Chondrocyte (in vitro differentiated cells): ENCODE data around the gene JAG2. TPM values are rescaled to one million over a fixed set of nuclear protein-coding genes. Genes with fewer than 3 reads are reported as not detected.

Experiments used
- DNase-seq: peaks from one replicate; pipeline ENCODE4 v3.0.0; 2021; ENCODE audit warnings: mixed read lengths, low spot score
- H3K27ac Mint-ChIP-seq: one replicate; pipeline ENCODE4 v1.8.0; 2021; ENCODE audit warnings: mild to moderate bottlenecking, moderate library complexity, mixed read lengths; ENCODE audit not compliant: unreplicated experiment
- H3K27me3 Mint-ChIP-seq: 2 replicates; pipeline ENCODE4 v1.8.0; 2021; ENCODE audit warnings: low read depth, mixed read lengths
- H3K36me3 Mint-ChIP-seq: 2 replicates; pipeline ENCODE4 v1.8.0; 2021; ENCODE audit warnings: low read depth, mixed read lengths
- H3K4me1 Mint-ChIP-seq: 2 replicates; pipeline ENCODE4 v1.8.0; 2021; ENCODE audit warnings: low read depth, mild to moderate bottlenecking, mixed read lengths
- H3K4me3 Mint-ChIP-seq: one replicate; pipeline ENCODE4 v1.8.0; 2021; ENCODE audit warnings: mild to moderate bottlenecking, moderate library complexity, mixed read lengths; ENCODE audit not compliant: unreplicated experiment
- H3K9me3 Mint-ChIP-seq: 2 replicates; pipeline ENCODE4 v1.8.0; 2021; ENCODE audit warnings: low read depth, mixed read lengths
- total RNA-seq: library from RNA; stranded (reverse); gene quantifications from 3 replicates; pipeline ENCODE4 v1.2.1, GENCODE V29; 2021
- TF ChIP-seq, protein P1 (sequence below): fragments of 200-600 bp; sonication (generic); IDR thresholded peaks from 2 replicates; pipeline ENCODE4 v1.5.0; 2021; ENCODE audit warnings: antibody characterized with exemption, mild to moderate bottlenecking, moderate library complexity

Gene JAG2
- total RNA-seq, 1 donor from 2014 or later: 18.2 TPM

DNA sequence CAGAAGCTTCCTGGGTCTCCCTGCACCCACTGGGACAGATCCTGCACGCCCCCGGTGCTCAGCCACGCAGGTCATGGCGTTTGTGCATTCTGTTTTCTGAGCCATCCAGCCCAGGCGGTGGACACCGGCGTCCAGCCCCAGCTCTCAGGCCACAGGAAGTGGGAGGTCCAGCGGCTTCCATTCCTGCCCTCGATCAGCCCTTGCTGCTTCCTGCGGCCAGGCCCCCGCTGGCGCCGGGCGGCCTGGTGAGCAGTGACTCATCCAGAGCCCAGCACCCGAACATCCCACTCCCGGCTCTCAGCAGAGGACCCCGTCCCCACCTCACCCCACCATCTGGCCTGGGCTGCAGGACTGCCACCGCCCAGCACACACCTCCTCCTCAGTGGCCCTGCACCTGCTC, 30.5 kb upstream of the JAG2 start:
- DNase-seq: no peak
- TF ChIP-seq, protein P1, sequence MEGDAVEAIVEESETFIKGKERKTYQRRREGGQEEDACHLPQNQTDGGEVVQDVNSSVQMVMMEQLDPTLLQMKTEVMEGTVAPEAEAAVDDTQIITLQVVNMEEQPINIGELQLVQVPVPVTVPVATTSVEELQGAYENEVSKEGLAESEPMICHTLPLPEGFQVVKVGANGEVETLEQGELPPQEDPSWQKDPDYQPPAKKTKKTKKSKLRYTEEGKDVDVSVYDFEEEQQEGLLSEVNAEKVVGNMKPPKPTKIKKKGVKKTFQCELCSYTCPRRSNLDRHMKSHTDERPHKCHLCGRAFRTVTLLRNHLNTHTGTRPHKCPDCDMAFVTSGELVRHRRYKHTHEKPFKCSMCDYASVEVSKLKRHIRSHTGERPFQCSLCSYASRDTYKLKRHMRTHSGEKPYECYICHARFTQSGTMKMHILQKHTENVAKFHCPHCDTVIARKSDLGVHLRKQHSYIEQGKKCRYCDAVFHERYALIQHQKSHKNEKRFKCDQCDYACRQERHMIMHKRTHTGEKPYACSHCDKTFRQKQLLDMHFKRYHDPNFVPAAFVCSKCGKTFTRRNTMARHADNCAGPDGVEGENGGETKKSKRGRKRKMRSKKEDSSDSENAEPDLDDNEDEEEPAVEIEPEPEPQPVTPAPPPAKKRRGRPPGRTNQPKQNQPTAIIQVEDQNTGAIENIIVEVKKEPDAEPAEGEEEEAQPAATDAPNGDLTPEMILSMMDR: no peak
- Mint-ChIP-seq H3K4me3 (no peak overlapping the region), H3K9me3 (no peaks in the 10 kb centered on the region), H3K36me3 (no peaks in the 10 kb centered on the region), H3K4me1 (peaks cover 18% of the 10 kb centered on the region), H3K27me3 (peaks cover 7% of the 10 kb centered on the region), H3K27ac (no peak overlapping the region)

GRCh38 chr14:105198588-105198987, 30.0 kb upstream of the JAG2 start:
- H3K27ac Mint-ChIP-seq: no peak overlapping the region
- H3K36me3 Mint-ChIP-seq: no peaks in the 10 kb centered on the region
- H3K9me3 Mint-ChIP-seq: no peaks in the 10 kb centered on the region
- peaks cover 18% of the 10 kb centered on the region for H3K4me1 Mint-ChIP-seq
- H3K4me3 Mint-ChIP-seq: no peak overlapping the region
- no peak for DNase-seq
- TF ChIP-seq, protein P1: peak; percentile 24
- H3K27me3 Mint-ChIP-seq: peaks cover 7% of the 10 kb centered on the region

GRCh38 chr14:105197211-105197641, 28.6 kb upstream of the JAG2 start:
- DNase-seq: no peak
- no peaks in the 10 kb centered on the region for H3K9me3 Mint-ChIP-seq
- H3K27me3 Mint-ChIP-seq: peaks cover 7% of the 10 kb centered on the region

DNA sequence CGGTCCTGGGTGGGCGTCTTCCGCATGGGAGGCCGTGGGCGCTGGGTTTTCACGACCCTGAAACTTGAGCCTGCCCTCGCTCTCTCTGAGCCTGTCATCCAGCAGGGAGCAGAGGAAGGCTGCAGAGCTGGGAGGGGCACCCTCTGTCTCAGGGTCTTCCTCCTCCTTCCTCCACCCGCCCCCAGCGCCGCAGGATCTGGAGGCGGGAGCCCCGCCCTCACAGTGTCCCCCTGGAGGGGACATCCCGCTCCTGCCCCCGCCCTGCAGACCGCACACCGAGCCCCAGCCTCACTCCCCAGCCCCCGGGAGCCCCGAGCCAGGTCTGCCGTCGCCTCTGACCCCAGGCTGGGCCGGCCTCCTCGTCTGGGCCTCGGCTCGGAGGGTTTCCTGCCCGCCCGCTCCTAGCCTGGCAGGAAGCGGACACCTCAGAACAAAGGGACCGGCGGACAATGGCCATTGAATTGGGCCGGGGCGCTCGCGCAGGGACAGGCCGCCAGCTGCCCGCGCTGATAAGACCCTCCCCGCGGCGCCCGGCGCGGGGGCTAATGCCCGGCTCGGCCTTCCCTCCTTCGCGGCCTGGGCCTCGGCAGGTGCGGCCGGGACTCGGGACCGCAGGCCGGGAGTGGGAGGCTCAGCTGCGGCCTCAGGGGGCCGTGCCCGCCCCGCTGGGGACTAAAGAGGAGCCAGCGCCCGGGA, 27.8 kb upstream of the JAG2 start:
- DNase-seq: no peak
- Mint-ChIP-seq H3K27ac (no peak overlapping the region), H3K4me3 (no peak overlapping the region), H3K4me1 (peaks cover 18% of the 10 kb centered on the region), H3K36me3 (no peaks in the 10 kb centered on the region), H3K27me3 (peaks cover 7% of the 10 kb centered on the region), H3K9me3 (no peaks in the 10 kb centered on the region)
- TF ChIP-seq, protein P1: no peak

More at GRCh38 chr14:105197211-105197641, 28.6 kb upstream of the JAG2 start:
- Mint-ChIP-seq H3K4me1 (peaks cover 18% of the 10 kb centered on the region), H3K36me3 (no peaks in the 10 kb centered on the region), H3K4me3 (no peak overlapping the region), H3K27ac (no peak overlapping the region)
- TF ChIP-seq, protein P1: no peak

DNA sequence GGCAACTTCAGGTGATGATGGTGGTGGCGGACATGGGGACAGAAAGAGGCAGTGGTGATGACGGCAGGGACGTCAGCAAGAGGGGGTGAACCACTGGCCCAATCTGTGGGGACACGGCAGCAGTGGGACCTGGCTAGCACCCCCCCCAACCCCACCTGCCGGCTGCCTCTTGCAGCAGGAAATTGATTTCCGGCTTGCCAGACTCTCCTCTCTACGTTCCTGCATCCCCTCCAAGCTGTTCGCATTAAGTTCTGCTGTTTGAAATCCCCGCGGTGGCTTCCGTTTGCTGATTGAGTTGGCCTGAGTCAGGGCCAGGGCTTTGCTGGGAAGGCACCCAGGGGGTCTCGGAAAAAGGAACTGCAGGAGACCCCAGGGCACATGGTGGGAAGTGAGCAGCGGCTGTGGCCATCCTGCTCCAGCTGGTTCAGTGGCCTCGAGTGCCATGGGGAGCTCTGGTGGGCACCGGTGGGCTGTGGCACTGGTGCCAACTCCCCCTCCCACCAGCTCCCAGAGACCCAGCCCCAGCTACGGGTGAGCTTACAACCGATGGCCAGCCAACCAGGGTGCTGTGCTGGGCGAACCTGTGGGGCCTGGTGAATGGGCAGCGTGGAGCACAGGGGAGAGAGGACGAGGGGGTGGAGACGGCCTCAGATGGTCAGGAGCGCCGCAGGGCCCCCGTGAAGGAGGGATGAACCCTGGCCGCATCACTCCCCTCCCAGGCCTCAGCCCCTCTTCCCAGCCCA, 27.1 kb upstream of the JAG2 start:
- Mint-ChIP-seq H3K27ac (no peak overlapping the region), H3K36me3 (no peaks in the 10 kb centered on the region), H3K4me3 (no peak overlapping the region), H3K9me3 (no peaks in the 10 kb centered on the region), H3K4me1 (peaks cover 18% of the 10 kb centered on the region), H3K27me3 (peaks cover 7% of the 10 kb centered on the region)
- TF ChIP-seq, protein P1: peak; percentile 8
- DNase-seq: no peak
